Activated CD4-positive, alpha-beta T cell treated with anti-CD3 and anti-CD28 coated beads, Interleukin-2, amount 10 ng/mL, durations not matched to agents 7 days and 5 days (primary cell): ENCODE results near the gene TUBB1. TPM values are rescaled to one million over a fixed set of nuclear protein-coding genes. Genes with fewer than 3 reads are reported as not detected.
A peak's percentile ranks its signal among the peaks of the same experiment; 100 is the strongest.
"Not testable (repeated sequence)": the region's sequence is repeated elsewhere in the genome, so short reads cannot be mapped to it uniquely, and the experiment has no call there.

ENCODE experiments used
- CTCF ChIA-PET: fragments of 350-600 bp; sonication (Branson Sonifier 250); formaldehyde crosslinking; loops from one replicate; lab custom pipeline; 2021; ENCODE audit warnings: antibody characterized with exemption; lab: Charles Lee
- POLR2A ChIA-PET: fragments of 350-600 bp; sonication (Branson Sonifier 250); formaldehyde crosslinking; loops from one replicate; lab custom pipeline; 2021; ENCODE audit warnings: antibody characterized with exemption; lab: Charles Lee
- DNase-seq: peaks from one replicate; pipeline ENCODE4 v3.0.0-alpha.2; 2020
- H3K27ac Mint-ChIP-seq: one replicate; pipeline ENCODE4 v1.8.0; 2021; ENCODE audit warnings: mild to moderate bottlenecking, moderate library complexity, mixed read lengths
- H3K27me3 Mint-ChIP-seq: one replicate; pipeline ENCODE4 v1.8.0; 2021; ENCODE audit warnings: mixed read lengths
- H3K36me3 Mint-ChIP-seq: one replicate; pipeline ENCODE4 v1.8.0; 2021; ENCODE audit warnings: low read depth, mixed read lengths
- H3K4me1 Mint-ChIP-seq: one replicate; pipeline ENCODE4 v1.8.0; 2021; ENCODE audit warnings: mixed read lengths
- H3K4me3 Mint-ChIP-seq: one replicate; pipeline ENCODE4 v1.8.0; 2021; ENCODE audit warnings: mild to moderate bottlenecking, moderate library complexity, mixed read lengths
- H3K9me3 Mint-ChIP-seq: one replicate; pipeline ENCODE4 v1.8.0; 2021; ENCODE audit warnings: mixed read lengths
- total RNA-seq, 2 experiments: library from RNA; stranded (reverse); gene quantifications; one replicate each; pipeline ENCODE4 v1.2.3, GENCODE V29; 2021

The TUBB1 gene
- total RNA-seq, 2 experiments from 2014 or later = not detected

DNA sequence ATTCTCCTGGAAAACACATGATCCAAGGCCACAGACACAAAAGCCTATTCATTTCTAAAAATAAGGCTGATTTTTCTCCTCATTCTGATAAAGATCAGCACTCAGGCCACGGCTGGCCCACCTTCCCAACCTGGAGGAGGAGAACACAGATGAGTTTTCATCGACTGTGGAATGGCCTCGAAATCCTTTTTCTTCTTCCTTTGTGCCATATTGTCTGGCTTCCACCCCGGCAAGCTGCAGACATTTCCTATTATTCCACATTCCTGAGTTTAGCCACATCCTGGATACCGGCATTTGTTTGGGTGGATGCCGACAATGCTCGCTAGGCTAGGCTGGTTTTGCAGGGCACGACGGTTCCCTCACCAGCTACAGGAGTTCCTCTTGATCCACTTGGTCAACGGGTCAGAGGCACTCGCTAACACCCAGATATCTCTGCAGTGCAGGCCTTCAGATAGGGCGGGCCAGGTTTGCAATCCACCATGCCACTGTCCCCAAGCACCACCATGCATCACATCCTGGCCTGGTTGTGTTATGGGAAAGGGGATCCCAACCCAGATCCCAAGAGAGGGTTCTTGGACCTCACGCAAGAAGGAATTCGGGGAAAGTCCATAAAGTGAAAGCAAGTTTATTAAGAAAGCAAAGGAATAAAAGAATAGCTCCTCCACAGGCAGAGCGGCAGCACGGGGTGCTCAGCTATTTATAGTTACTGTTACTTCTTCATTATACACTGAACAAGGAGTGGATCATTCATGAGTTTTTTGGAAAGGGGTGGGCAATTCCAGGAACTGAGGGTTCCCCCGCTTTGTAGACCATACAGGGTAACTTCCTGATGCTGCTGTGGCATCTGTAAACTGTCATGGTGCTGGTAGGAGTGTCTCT lies 8.0 kb upstream of the TUBB1 start:
- ChIA-PET POLR2A (no interaction called here), CTCF (interaction anchor here (0.6 to 0.9 kb wide), 2 partner anchors 28 to 811 kb away, joined by 3 to 4 read pairs; no protein-coding TSS in a partner anchor)
- peak; percentile 47 for DNase-seq
- no peak overlapping the region for H3K4me3 Mint-ChIP-seq
- H3K36me3 Mint-ChIP-seq = no peaks in the 10 kb centered on the region
- no peaks in the 10 kb centered on the region for H3K27me3 Mint-ChIP-seq
- H3K27ac Mint-ChIP-seq = peak overlapping the region; percentile 61
- peaks cover 50% of the 10 kb centered on the region for H3K4me1 Mint-ChIP-seq
- no peaks in the 10 kb centered on the region for H3K9me3 Mint-ChIP-seq

DNA sequence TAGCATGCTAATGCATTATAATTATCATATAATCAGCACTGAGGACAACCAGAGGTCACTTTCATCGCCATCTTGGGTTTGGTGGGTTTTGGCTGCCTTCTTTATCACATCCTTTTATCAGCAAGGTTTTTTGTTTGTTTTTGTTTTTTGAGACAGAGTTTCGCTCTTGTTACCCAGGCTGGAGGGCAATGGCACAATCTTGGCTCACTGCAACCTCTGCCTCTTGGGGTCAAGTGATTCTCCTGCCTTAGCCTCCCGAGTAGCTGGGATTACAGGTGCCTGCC lies 7.4 kb upstream of the TUBB1 start:
- H3K27ac Mint-ChIP-seq, DNase-seq, H3K9me3 Mint-ChIP-seq, H3K4me3 Mint-ChIP-seq, H3K27me3 Mint-ChIP-seq, POLR2A ChIA-PET, H3K36me3 Mint-ChIP-seq: not testable (repeated sequence)
- CTCF ChIA-PET = interaction anchor here (0.6 kb wide), 1 partner anchor 812 kb away, joined by 3 read pairs; no protein-coding TSS in a partner anchor
- H3K4me1 Mint-ChIP-seq = peaks cover 56% of the 10 kb centered on the region

DNA sequence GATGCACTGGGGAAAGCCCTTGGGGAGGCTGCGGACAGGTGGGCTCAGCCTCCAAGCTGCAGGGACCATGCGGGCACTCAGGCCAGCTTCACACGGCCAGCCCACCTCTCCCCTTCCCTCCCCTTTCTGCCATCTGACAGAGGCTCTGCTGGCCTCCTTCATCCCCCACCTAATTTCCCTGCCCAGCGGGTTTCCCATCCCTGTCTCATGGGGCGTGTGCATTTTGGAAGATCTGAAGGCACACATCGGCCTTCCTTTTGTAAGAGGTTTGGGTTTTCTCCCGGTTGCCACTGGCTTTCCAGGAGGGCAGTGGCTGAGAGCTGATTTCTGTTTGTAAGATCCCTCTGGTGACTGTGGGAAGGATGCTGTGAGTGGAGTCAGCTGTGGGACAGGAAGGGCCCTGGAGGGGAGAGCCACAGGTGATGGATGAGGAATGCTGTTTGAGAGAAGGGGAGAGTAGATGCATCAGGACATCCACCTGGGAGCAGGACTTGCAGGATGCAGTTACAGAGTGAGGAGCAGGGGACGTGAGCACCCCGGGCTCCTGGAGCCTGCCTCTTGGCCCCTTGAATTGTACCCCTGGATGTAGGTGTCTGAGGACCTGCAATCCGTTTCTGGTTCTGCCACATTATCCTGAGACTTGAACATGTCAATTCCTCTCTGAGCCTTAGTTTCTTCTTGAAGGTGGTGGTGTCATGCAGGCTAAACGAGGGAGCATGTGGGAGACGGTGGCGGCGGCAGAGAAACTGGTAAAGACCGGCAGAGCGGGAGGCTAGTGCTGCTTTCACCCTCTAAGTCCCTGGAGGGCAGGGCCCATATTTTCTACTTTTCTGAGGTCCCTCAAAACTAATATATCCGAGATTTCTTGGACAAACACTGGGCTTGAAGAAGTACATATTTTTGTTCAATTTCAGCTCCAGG lies 5.9 kb upstream of the TUBB1 start:
- no peaks in the 10 kb centered on the region for H3K9me3 Mint-ChIP-seq
- H3K4me3 Mint-ChIP-seq = no peak overlapping the region
- CTCF ChIA-PET = interaction anchor here (2.6 kb wide), 1 partner anchor 8 kb away, joined by 10 read pairs; no protein-coding TSS in a partner anchor
- DNase-seq = no peak
- no peak overlapping the region for H3K27ac Mint-ChIP-seq
- POLR2A ChIA-PET = no interaction called here
- H3K27me3 Mint-ChIP-seq = no peaks in the 10 kb centered on the region
- peaks cover 67% of the 10 kb centered on the region for H3K4me1 Mint-ChIP-seq
- H3K36me3 Mint-ChIP-seq = no peaks in the 10 kb centered on the region

DNA sequence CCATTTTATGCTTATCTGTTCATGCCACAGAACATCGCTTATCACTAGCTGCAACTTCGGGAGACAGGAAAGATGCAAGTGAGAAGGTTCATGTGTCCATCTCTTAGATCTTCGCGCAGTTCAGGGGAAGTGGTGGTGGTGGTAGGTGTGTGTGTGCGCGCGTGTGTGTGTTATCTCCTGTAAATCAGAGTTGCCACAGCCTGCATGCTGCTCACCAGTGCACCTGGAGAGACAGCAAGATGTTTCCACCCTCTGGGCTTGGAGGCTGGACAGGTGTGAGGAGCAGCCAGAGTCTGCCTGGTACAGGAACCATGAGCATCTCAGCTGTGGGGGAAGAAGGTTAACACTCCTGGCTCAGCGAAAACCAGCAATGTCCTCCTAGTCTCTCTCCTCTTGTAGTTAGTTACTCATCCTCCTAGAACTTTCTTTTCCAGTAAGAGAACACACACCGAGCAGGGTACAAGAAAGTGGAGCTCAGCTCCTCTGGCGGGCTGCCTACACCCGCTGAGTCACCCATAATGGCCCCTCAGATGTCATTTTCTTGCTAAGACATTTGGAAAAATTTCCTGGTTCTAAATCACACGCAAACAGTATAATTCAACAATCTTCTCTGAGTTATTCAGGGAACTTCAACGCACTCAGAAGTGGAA lies 5.1 kb upstream of the TUBB1 start:
- Mint-ChIP-seq H3K27ac (peak overlapping the region; percentile 34), H3K4me3 (no peak overlapping the region), H3K27me3 (no peaks in the 10 kb centered on the region), H3K36me3 (no peaks in the 10 kb centered on the region), H3K9me3 (no peaks in the 10 kb centered on the region), H3K4me1 (peaks cover 67% of the 10 kb centered on the region)
- POLR2A ChIA-PET = no interaction called here
- CTCF ChIA-PET = interaction anchor here (2.3 to 2.6 kb wide), 2 partner anchors 9 to 10 kb away, joined by 8 to 10 read pairs; no protein-coding TSS in a partner anchor
- peak; percentile 60 for DNase-seq

DNA sequence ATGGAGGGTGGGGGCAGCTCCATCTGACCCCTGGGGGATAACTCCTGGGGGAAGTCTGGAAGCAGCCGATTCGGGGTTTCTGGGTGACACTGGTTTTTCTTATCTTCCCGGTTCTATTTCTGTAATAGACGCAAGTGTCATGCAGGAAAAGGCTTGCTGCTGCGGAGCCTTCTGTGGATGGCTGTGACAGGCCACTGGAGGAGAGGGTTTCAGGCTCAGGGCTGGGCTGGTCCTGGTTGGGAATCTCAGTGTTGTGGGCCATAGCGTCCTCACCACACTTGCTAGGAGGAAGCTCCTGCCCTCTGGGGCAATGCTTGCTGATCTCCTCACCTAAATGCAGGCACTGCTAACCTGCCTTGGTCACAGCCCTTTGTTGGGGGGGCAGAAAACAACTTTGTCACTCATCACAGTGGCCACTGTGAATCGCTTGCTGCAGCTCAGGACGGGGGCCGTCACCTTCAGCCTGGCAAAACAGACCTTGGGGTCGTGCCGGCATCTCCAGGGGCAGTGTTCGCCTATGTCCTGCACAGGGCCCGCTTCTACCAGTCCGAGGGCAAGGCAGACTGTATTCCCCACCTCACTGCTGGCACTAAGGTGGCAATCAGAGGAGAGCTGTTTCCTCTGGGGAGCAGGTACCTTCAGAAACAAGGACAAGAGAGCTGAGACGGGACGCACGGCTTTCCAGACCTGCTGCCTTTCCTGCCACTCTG lies 4.4 kb upstream of the TUBB1 start:
- ChIA-PET CTCF (interaction anchor here (2.3 to 2.6 kb wide), 2 partner anchors 9 to 10 kb away, joined by 8 to 10 read pairs; no protein-coding TSS in a partner anchor), POLR2A (no interaction called here)
- Mint-ChIP-seq H3K9me3 (no peaks in the 10 kb centered on the region), H3K4me1 (peaks cover 67% of the 10 kb centered on the region), H3K27me3 (no peaks in the 10 kb centered on the region), H3K27ac (peak overlapping the region; percentile 34), H3K36me3 (no peaks in the 10 kb centered on the region), H3K4me3 (no peak overlapping the region)
- no peak for DNase-seq

DNA sequence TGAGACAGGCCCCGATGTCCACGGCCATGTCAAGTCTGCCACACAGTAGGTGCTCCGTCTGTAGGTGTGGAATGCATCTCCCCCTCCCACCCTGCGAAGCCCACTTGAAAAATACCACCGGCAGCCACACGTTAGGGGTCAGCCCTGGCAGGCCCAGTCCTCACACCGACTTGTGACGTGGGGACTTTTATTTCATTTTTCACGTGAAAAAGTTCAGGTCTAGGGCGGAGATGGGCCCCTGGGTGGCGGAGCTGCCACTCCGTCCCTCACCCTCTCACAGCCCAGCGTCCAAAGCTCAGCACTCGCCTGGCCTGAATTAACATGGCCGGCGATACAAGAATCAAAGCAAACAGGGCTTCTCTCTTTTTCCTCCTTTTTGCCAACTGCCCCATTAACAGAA lies 3.8 kb upstream of the TUBB1 start:
- Mint-ChIP-seq H3K4me3 (no peak overlapping the region), H3K9me3 (no peaks in the 10 kb centered on the region), H3K36me3 (no peaks in the 10 kb centered on the region), H3K27ac (no peak overlapping the region), H3K27me3 (no peaks in the 10 kb centered on the region), H3K4me1 (peaks cover 64% of the 10 kb centered on the region)
- DNase-seq = no peak
- ChIA-PET POLR2A (no interaction called here), CTCF (interaction anchor here (2.3 to 2.6 kb wide), 2 partner anchors 9 to 10 kb away, joined by 8 to 10 read pairs; no protein-coding TSS in a partner anchor)

DNA sequence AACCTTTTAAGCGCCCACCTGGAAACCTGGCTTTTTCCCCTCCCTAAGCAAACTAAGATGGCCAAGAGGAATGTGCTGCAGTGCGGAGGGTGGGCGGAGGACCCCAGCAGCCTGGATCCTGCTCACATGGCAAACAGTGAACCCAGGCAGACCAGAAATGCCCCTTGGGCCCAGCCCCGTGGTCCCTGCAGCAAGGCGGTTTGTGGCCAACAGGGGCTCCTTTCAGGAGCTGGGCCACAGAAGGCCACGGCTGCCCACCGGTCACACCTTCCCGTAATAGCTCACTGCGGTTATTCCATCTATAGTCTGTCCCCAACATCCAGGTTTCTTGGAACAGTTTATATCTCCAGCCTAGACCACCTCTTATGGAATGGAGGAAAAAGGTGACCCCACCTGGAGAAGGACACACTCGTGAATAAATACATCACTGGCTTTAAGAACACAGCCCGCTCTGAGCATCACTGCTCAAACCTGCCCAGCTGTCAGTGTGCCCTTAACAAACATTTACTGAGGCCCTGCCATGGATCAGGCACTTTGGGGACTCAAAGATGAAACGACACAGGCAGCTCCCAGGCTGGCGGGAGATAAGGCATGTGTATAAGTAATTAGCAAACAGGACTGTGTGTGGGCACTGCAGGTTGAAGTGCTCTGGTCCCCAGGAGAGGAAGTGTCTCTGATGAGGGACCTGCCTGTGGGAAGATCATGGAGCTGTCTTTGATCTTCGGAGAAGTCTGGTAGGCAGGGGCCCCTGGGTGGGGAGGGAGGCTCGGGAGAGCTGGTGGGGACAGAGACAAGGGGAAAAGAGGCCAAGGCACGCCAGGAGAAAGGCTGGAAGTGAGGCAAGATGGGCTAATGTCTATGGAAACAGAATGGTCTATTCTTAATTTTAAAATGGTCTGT lies 3.2 kb upstream of the TUBB1 start:
- Mint-ChIP-seq H3K36me3 (no peaks in the 10 kb centered on the region), H3K9me3 (no peaks in the 10 kb centered on the region), H3K27me3 (no peaks in the 10 kb centered on the region), H3K4me1 (peaks cover 58% of the 10 kb centered on the region), H3K4me3 (no peak overlapping the region), H3K27ac (no peak overlapping the region)
- CTCF ChIA-PET = interaction anchor here (2.3 to 2.6 kb wide), 2 partner anchors 8 to 11 kb away, joined by 8 to 10 read pairs; no protein-coding TSS in a partner anchor
- DNase-seq = no peak
- POLR2A ChIA-PET = no interaction called here

DNA sequence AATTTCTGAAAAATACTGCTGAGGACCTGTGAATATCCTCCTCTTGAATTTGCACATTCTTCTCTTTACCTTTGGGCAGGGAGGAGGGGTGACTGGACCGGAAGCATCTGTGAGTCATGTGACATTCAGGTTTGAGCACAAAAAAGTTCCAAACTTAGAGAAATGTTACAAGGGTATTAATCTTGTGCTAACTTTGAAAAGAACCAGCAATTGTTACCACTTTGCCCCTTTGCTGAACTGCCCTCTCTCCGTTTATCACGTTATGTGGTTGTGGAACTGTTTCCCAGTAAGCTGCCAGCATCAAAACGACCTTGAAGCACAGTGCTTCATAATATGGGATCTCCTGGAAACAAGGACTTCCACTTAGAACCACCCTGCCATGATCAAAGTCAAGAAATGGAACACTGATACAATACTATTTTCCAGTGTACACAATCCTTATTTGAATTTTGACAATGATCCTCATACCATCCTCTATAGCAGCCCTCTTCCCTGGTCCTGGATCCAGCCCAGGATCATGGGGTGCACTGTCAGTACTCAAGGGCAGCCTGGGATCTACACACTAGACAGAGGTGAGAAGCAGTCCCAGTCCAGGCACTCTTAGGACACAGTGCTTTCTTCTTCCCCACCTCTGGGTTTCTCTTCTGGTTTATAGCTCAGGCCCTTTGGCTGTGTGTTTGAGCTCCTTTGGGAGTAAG lies 2.3 kb upstream of the TUBB1 start:
- DNase-seq = peak; percentile 30
- Mint-ChIP-seq H3K4me3 (no peak overlapping the region), H3K27ac (peak overlapping the region; percentile 54), H3K27me3 (no peaks in the 10 kb centered on the region), H3K4me1 (peaks cover 49% of the 10 kb centered on the region), H3K9me3 (no peaks in the 10 kb centered on the region), H3K36me3 (no peaks in the 10 kb centered on the region)
- CTCF ChIA-PET = interaction anchor here (0.8 to 1.0 kb wide), 2 partner anchors 11 to 20 kb away, joined by 3 read pairs; no protein-coding TSS in a partner anchor
- POLR2A ChIA-PET = no interaction called here

DNA sequence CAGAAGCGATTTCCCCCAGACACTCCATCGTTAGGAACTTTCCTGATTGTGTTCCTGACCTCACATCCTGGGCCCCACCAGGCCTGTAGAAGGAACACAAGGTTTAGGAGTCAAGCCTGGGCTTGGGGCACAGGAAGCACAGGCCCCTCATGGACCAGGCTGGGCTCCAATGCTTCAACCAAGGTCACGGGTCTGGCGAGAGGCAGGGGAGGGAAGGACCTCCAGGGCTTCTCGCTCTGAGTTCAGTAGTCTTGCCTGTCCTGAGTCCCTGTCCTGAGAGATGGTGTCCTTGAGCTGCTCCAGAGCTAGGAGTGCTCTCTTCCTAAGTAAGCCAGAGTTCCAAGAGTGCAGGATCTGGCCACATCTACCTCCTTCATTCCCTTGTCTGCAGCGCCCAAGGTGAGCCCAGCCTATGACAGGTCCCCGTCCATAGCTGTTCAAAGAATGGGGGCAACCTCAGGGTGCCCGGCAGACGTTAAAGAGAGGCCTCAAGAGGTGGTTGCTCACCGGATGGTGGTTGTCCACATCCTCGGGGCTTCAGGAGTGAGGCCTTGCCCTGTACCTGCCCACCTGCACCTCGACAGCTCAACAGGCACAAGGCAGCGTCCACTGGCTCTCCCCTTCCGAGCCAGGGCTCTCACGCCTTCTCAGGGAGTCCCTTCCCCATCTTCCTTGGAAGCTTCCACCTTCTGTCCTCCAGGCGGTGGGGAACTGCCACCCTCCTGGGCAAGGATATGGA lies 1.6 kb upstream of the TUBB1 start:
- Mint-ChIP-seq H3K4me3 (no peak overlapping the region), H3K27me3 (no peaks in the 10 kb centered on the region), H3K9me3 (no peaks in the 10 kb centered on the region), H3K36me3 (peaks cover 5% of the 10 kb centered on the region), H3K4me1 (peaks cover 42% of the 10 kb centered on the region), H3K27ac (peak overlapping the region; percentile 54)
- ChIA-PET CTCF (interaction anchor here (0.6 to 1.2 kb wide), 5 partner anchors 11 to 193 kb away, joined by 3 to 4 read pairs (median 3); no protein-coding TSS in a partner anchor), POLR2A (no interaction called here)
- no peak for DNase-seq

DNA sequence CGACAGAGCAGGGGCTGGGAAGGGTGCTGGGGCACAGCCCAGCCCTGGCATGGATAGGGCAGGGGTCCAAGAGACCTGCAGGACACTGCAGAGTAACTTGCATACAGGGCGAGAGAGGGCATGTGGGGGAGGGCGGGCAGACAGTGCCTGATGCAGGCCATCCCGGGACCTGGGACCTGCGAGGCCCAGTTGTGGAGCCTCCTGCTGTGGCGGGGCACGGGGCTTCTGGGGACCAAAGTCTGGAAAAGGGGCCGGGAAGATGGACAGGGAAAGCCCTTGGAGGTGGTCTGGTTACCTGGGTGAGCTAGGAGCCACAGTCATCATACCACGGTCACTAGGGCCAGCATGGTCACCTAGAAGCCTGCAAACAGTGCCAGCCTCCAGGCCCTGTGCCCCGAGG lies 412 bp upstream of the TUBB1 start:
- POLR2A ChIA-PET = interaction anchor here (0.5 kb wide), 1 partner anchor 13 kb away, joined by 4 read pairs; no protein-coding TSS in a partner anchor
- CTCF ChIA-PET = interaction anchor here (0.7 to 1.5 kb wide), 3 partner anchors 10 to 782 kb away, joined by 3 to 7 read pairs (median 3); no protein-coding TSS in a partner anchor
- Mint-ChIP-seq H3K9me3 (no peaks in the 10 kb centered on the region), H3K27me3 (no peaks in the 10 kb centered on the region), H3K27ac (peak overlapping the region; percentile 27), H3K4me3 (no peak overlapping the region), H3K36me3 (peaks cover 14% of the 10 kb centered on the region), H3K4me1 (peaks cover 32% of the 10 kb centered on the region)
- DNase-seq = no peak
